ENCODE measurements around the gene SRPRB. TPM values are rescaled to one million over a fixed set of nuclear protein-coding genes. Genes with fewer than 3 reads are reported as not detected.

SRPRB gene
- total RNA-seq, 1 experiment from 2014 or later = 54.8 TPM

- no peak overlapping the region for H4K8ac ChIP-seq (replicated peaks; ENCODE audit: insufficient read length, low read depth, low read length)
- no peaks in the 10 kb centered on the region for H3K9me3 ChIP-seq (ENCODE audit: control insufficient read depth, low read depth, low read length)
- H3T11ph ChIP-seq (ENCODE audit: low read length) = no peak overlapping the region
- no peak overlapping the region for H3K23ac ChIP-seq (ENCODE audit: insufficient read length, low read depth, low read length)
- H2AK5ac ChIP-seq (ENCODE audit: insufficient read length, low read length) = no peak overlapping the region
- Mint-ChIP-seq H3K9me3 (no peaks in the 10 kb centered on the region), H3K4me1 (peaks cover 0 to 7% of the 10 kb centered on the region in 2 experiments; a peak in 1 of 4 replicates), H3K27ac (no peak overlapping the region), H3K4me3 (no peak overlapping the region), H3K27me3 (ENCODE audit: low read depth) (no peaks in the 10 kb centered on the region), H3K36me3 (ENCODE audit: insufficient read depth in 1 of 3, low read depth in 3 of 3) (0 out of 7 replicates have a peak, but pooled peaks cover 0 to 1% (median 0%) of the 10 kb centered on the region in 3 experiments)
- no peaks in the 10 kb centered on the region for H3K79me2 ChIP-seq (ENCODE audit: insufficient read depth, low read length)
- no peak overlapping the region for H3K4ac ChIP-seq (ENCODE audit: low read depth, low read length)
- no peak overlapping the region for H2BK120ac ChIP-seq (ENCODE audit: low read depth, low read length, poor library complexity, severe bottlenecking)
- H3K18ac ChIP-seq (ENCODE audit: insufficient read length, low read depth, low read length) = no peak overlapping the region
- no peaks in the 10 kb centered on the region for H4K20me1 ChIP-seq (ENCODE audit: control insufficient read depth, insufficient read depth, insufficient read length)
- H2BK5ac ChIP-seq (ENCODE audit: insufficient read length, low read length) = no peak overlapping the region
- H4K91ac ChIP-seq (ENCODE audit: insufficient read length, low read depth, low read length) = no peak overlapping the region
- H3K27me3 ChIP-seq (ENCODE audit: insufficient read depth, low read length) = no peaks in the 10 kb centered on the region
- no peak overlapping the region for H3K9ac ChIP-seq (ENCODE audit: extremely low read depth, insufficient read length, low read length)
- H4K5ac ChIP-seq (ENCODE audit: insufficient read length, low read depth, low read length) = no peak overlapping the region
- H3K27ac ChIP-seq (ENCODE audit: insufficient read length, low read depth, low read length) = no peak overlapping the region
- H2BK20ac ChIP-seq (ENCODE audit: low read depth, low read length, poor library complexity, severe bottlenecking) = no peak overlapping the region
- no peak overlapping the region for H3K56ac ChIP-seq (ENCODE audit: insufficient read length, low read depth, low read length)
- no peak overlapping the region for H3K4me2 ChIP-seq (ENCODE audit: insufficient read depth, insufficient read length, low read length)
- no peaks in the 10 kb centered on the region for H3K23me2 ChIP-seq (ENCODE audit: insufficient read length, low read depth, low read length, poor library complexity, severe bottlenecking)
- no peak for TF ChIP-seq CTCF (conservative IDR thresholded peaks at IDR 0.05)
- no peak overlapping the region for H2AFZ ChIP-seq (ENCODE audit: low read length)
- no peak for DNase-seq
- WGBS (ENCODE audit: extremely low coverage, insufficient read length, low lambda C conversion rate) = no CpG with 5 or more reads among the region's 5 CpGs
- H3K79me1 ChIP-seq (ENCODE audit: insufficient read depth, low read depth, low read length, poor library complexity, severe bottlenecking) = no peaks in the 10 kb centered on the region
- H3K14ac ChIP-seq (ENCODE audit: insufficient read depth, low read length) = no peak overlapping the region; the same call in 1 of the 2 replicates
- no peaks in the 10 kb centered on the region for H3K4me1 ChIP-seq (ENCODE audit: insufficient read depth, low read length)
- H2BK15ac ChIP-seq (ENCODE audit: low read depth, low read length) = no peak overlapping the region
- no peak overlapping the region for H2BK12ac ChIP-seq (ENCODE audit: insufficient read length, low read depth, low read length)
These were observed 27.7 kb downstream of the SRPRB start for GRCh38 chr3:133833267-133833666.
